ENCODE data around the gene HDGFL2.

Gene HDGFL2

GRCh38 chr19:4472174-4472974 lies at the start of gene HDGFL2:
Gene HDGFL2 (plus strand): TSS chr19:4472297. CDS start chr19:4472351, 54 bp downstream.
- DNase-seq, result no peak

- DNase-seq, result no peak
These were observed 48.5 kb upstream of the HDGFL2 start for GRCh38 chr19:4423416-4424126.

- no peak for DNase-seq
These were observed 46.6 kb upstream of the HDGFL2 start for GRCh38 chr19:4425537-4425936.

- DNase-seq, result no peak
These were observed 43.6 kb upstream of the HDGFL2 start for GRCh38 chr19:4428326-4428975.

GRCh38 chr19:4429256-4429655 lies 42.8 kb upstream of the HDGFL2 start:
- no peak for DNase-seq

GRCh38 chr19:4429771-4430171 lies 42.3 kb upstream of the HDGFL2 start:
- no peak for DNase-seq

GRCh38 chr19:4430760-4431159 lies 41.3 kb upstream of the HDGFL2 start:
- no peak for DNase-seq

GRCh38 chr19:4431296-4431695 lies 40.8 kb upstream of the HDGFL2 start:
- no peak for DNase-seq

GRCh38 chr19:4431808-4432674 lies 40.1 kb upstream of the HDGFL2 start:
- DNase-seq, result no peak

GRCh38 chr19:4432918-4433506 lies 39.1 kb upstream of the HDGFL2 start:
- no peak for DNase-seq

GRCh38 chr19:4434391-4434790 lies 37.7 kb upstream of the HDGFL2 start:
- DNase-seq, result no peak

- no peak for DNase-seq
These were observed 35.9 kb upstream of the HDGFL2 start for GRCh38 chr19:4436231-4436630.

GRCh38 chr19:4437103-4437502 lies 35.0 kb upstream of the HDGFL2 start:
- no peak for DNase-seq

GRCh38 chr19:4439243-4439642 lies 32.9 kb upstream of the HDGFL2 start:
- no peak for DNase-seq

- no peak for DNase-seq
These were observed 29.9 kb upstream of the HDGFL2 start for GRCh38 chr19:4441994-4442818.

GRCh38 chr19:4442819-4443146 lies 29.3 kb upstream of the HDGFL2 start:
- no peak for DNase-seq

GRCh38 chr19:4443188-4443587 lies 28.9 kb upstream of the HDGFL2 start:
- no peak for DNase-seq

- no peak for DNase-seq
These were observed 27.9 kb upstream of the HDGFL2 start for GRCh38 chr19:4443966-4444764.

- no peak for DNase-seq
These were observed 27.0 kb upstream of the HDGFL2 start for GRCh38 chr19:4444765-4445741.
